HG03196 (cell line): ENCODE data around the gene BCDIN3D.
"Not testable (repeated sequence)": the region's sequence is repeated elsewhere in the genome, so short reads cannot be mapped to it uniquely, and the experiment has no call there.

Source experiments
- ATAC-seq: cut with Tn5 transposase; IDR thresholded peaks from one replicate; pipeline ENCODE4 v1.9.1; 2021; ENCODE audit not compliant: unreplicated experiment

Gene BCDIN3D

GRCh38 chr12:49863946-49864797 lies 21.3 kb upstream of the BCDIN3D start:
- ATAC-seq, result no peak

DNA sequence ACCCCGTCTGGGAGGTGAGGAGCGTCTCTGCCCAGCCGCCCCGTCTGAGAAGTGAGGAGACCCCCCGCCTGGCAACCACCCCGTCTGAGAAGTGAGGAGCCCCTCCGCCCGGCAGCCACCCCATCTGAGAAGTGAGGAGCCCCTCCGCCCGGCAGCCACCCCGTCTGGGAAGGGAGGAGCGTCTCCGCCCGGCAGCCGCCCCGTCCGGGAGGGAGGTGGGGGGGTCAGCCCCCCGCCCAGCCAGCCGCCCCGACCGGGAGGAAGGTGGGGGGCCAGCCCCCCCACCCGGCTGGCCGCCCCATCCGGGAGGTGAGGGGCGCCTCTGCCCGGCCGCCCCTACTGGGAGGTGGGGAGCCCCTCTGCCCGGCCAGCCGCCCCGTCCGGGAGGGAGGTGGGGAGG lies 18.0 kb upstream of the BCDIN3D start:
- ATAC-seq, result not testable (repeated sequence)

DNA sequence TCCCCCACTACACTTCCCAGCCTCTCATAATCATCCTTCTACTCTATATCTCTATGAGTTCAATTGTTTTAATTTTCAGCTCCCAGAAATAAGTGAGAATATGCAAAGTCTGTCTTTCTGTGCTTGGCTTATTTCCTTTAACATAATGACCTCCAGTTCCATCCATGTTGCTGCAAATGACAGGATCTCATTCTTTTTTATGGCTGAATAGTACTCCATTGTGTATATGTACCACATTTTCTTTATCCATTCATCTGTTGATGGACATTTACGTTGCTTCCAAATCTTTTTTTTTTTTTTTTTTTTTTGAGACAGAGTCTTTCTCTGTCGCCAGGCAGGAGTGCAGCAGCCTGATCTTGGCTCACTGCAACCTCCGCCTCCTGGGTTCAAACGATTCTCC lies 13.0 kb upstream of the BCDIN3D start:
- ATAC-seq, result not testable (repeated sequence)

GRCh38 chr12:49854976-49855375 lies 12.1 kb upstream of the BCDIN3D start:
- no peak for ATAC-seq

DNA sequence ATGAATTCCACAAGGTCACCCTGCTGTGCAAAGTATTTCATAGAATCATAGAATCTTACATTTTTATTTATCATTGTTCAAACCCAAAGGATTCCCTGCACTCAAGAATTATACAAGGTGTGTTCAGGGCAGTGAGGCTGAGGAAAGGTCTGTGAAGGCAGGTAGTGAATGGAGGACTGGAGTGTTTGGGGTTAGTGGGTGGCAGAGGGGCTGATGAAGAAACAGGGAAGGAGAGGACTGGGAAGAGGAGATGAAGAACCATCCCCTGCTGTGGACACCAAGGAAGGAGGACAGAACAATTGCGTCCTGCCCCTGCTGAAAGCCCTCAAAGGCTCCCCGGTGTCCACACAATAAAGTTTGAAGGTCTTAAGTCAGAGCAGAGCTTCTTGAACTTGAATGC lies 10.8 kb upstream of the BCDIN3D start:
- ATAC-seq, result no peak

DNA sequence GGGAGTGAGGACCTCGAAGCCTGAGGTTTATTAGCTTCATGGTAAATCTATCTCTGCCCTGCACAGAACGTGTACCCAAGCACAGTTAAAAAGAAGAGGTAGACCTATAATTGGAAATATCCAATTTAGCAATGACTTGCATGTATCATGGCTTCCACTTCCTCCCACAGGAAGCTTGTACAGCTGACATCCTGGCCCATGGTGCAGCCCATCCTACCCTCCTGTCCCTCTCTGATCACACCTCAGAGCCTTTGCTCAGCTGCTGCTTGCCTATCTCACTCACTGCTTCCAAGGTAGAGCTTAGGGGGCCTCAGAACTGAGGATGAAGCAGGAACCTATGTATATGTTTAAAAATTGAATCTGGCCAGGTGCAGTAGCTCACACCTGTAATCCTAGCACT lies 4.3 kb upstream of the BCDIN3D start:
- ATAC-seq, result no peak

DNA sequence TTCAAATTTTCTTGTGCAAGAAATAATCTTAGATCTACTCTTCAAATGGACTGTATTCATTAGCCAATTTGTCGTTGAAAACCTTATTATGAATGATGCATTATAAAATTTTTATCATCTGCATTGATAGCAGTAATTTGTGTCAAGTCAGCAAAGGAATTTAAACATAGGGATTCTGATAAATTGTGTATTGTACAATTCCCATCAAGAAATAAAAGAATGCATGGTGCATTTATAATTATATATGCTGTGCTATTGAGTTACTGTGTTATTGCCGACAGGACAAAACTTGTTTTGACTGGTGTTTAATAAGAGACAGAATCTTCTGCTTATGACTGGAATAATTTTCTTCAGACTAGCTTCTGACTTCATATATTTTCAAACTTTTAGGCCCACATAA lies 3.1 kb upstream of the BCDIN3D start:
- no peak for ATAC-seq

- ATAC-seq, result no peak
Measured at GRCh38 chr12:49843876-49844437, 1.1 kb upstream of the BCDIN3D start.

- ATAC-seq, result no peak
Measured at GRCh38 chr12:49843411-49843810, 505 bp upstream of the BCDIN3D start.

DNA sequence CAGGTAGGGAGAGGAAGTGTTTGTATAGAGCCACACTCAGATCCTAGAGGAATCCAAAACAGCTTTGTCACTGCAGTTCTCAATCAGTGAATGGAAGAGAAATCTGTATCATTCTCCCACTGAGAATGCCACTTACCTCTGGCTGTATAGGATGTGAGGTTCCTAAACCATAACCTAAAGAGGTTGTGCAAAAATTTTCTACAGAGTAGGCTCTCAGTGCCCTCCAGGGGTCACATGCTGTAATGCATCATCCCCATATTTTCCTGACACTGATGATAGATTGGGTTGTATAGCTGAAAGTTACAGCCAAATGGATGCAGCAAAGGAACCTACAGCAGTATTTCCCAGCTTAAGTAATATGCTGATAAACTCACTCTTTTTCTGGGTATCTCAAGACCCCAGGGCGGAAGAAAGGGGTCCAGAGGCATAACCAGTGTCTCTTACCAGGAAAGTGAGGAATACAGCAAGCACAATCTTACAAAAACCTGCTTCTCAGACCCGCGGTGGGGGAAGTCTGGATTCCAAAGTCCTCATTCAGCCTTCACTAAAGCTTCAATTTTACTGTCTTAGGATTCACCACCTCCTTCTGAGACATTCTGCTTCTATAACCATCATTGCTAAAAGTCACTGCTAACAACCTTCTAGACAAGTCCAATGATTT lies 3.8 kb downstream of the BCDIN3D start:
- no peak for ATAC-seq

GRCh38 chr12:49832836-49833421 lies 10.0 kb downstream of the BCDIN3D start:
- ATAC-seq, result no peak

DNA sequence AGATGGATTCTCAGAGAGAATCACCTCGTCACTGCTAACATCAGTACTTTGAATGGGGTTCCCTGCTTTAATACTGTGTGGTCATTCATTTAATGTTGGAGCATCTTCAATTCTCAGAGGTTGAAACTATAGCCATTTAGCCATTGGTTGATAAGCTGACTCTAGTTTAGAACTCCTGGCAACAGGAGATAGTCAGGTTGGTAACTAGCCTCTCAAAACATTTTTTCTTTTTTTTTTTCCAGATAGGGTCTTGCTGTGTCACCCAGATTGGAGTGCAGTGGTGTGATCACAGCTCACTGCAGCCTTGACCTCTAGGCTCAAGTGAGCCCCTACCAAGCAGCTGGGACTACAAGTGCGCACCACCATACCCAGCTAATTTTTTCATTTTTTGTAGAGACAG lies 11.2 kb downstream of the BCDIN3D start:
- ATAC-seq, result no peak

- ATAC-seq, result peak; percentile 94
Measured at GRCh38 chr12:49828133-49829091, 14.5 kb downstream of the BCDIN3D start, which contains the start of gene NCKAP5L. NCKAP5L (minus strand) TSS chr12:49828413; CDS start chr12:49804044, 24,369 bp downstream.

DNA sequence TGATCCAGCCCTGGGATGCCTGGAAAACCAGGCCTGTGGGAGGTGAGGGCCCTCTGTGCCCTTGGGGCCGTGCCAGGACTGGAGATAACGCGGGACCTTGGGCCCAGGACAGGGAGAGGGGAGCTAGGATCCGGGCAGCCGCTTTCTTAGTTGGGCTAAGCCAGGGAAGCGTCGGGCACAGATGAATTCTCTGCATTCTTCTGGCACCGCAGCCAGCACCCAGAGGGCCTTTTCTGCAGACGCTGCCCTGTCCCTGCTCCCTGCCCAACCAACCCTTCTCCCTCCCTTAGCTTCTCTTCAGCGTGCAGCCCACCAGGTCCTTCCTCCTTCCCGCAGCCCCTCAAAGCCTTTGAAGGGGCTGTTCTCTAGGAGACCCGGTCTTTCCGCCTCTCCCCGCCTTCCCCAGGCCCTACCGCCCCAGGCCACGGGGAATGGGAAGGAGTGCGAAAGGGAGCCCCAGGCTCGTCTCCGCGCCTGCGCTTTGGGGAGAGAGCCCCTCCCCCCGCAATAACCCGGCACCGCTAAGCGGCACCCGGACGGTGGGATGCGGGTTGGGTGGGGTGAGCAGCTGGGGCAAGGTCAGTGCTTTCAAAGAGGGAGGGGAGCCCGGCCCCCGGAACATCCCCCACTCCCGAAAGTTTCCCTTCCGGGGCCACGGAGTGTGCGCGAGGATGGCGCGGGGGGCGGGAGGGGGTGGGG lies 15.4 kb downstream of the BCDIN3D start:
- ATAC-seq, result no peak

- ATAC-seq, result no peak
Measured at GRCh38 chr12:49827051-49827400, 15.9 kb downstream of the BCDIN3D start.

DNA sequence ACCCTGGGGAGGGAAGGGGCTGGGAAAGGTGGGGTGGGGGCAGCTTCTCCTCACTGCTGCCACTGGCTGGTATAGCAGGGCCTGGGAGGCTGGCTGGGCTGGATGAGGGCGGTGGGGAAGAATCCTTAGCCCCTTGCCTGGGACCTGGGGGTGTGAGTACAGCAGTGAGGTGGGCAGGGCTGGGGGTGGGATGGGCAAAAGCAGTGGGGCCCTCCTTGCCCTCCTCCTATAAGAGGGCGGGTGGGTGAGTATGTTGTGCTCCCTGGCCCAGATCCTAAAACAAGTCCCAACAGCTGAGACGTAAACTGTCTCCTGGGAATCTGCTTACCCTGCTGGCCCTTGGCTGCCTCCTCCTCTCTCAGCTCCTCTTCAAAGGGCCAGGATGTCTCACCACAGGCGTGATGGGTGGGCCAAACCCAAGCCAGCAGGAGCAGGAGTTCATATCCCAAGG lies 16.9 kb downstream of the BCDIN3D start:
- ATAC-seq, result no peak

GRCh38 chr12:49825360-49825970 lies 17.4 kb downstream of the BCDIN3D start:
- no peak for ATAC-seq

DNA sequence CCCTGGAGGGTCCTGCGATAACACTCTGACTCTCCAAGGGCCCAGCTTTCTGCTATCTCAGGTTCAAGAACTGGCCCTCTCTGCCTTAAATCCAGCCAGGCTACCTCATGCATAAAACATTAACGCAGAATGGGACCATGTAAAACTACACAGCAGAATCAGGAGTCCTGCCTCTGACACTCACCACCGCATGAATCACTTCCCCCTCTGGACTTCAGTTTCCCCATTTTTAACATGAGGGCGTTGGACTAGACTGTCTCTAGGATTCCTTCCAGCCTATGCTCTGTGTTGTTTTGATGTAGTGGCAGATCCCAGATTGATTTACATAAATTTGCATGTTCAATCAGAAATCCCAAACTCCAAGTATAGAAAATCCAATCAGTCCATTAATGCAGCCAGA lies 18.0 kb downstream of the BCDIN3D start:
- no peak for ATAC-seq

DNA sequence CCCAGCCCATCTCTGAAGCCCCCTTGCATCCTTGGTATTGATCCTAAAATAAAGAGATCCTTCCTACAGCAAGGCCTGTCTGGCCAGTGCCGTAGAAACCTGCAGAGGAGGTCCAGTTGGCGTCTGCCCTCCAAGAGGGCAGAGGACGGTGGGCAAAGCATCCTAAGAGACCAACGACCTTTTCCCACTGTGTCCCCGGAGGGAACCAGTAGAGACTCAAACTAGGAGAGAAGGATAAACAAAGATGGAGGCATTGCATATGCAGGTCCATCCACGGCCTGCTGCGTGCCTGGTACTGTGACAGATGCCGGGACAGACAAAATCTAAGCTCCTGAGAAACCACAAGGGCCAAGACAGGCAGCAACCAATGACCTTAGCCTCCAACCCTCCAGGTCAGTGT lies 18.5 kb downstream of the BCDIN3D start:
- ATAC-seq, result no peak

GRCh38 chr12:49823951-49824350 lies 19.0 kb downstream of the BCDIN3D start:
- ATAC-seq, result no peak
